Breast epithelium (tissue), 4 donors: Measurements from ENCODE around the gene ZNF239. TPM values are rescaled to one million over a fixed set of nuclear protein-coding genes. Genes with fewer than 3 reads are reported as not detected.

Source experiments
- DNase-seq, 2 donors: peaks; one replicate each; pipeline ENCODE4 v3.0.0-alpha.2; 2019; ENCODE audit warnings: low spot score in 2 of 2
- H3K27ac ChIP-seq, 2 donors: fragments of 200-600 bp; sonication (generic) in 1 of 2; one replicate each; pipeline ENCODE4 v1.5.1; 2016 to 2019; ENCODE audit warnings: mild to moderate bottlenecking in 1 of 2
- H3K27me3 ChIP-seq, 2 donors: fragments of 200-600 bp; sonication (generic) in 1 of 2; one replicate each; pipeline versions ENCODE4 v1.5.1 to v1.6.0; 2017 to 2019; ENCODE audit warnings: control low read depth in 1 of 2, mild to moderate bottlenecking in 1 of 2
- H3K36me3 ChIP-seq: fragments of 200-600 bp; one replicate; pipeline ENCODE4 v1.5.1; 2019
- H3K4me1 ChIP-seq, 2 donors: fragments of 200-600 bp; sonication (generic); one replicate each; pipeline ENCODE4 v1.5.1; 2016 to 2019; ENCODE audit warnings: control low read depth in 1 of 2
- H3K4me3 ChIP-seq, 3 donors: fragments of 200-600 bp; sonication (generic); 1 replicate in 2 of 3; 2 replicates in 1 of 3; pipeline ENCODE4 v1.5.1; 2016 to 2019; ENCODE audit warnings: mild to moderate bottlenecking in 3 of 3, moderate library complexity in 2 of 3
- H3K9me3 ChIP-seq, 2 donors: fragments of 200-600 bp; sonication (generic) in 1 of 2; one replicate each; pipeline ENCODE4 v1.5.1; 2016 to 2019; ENCODE audit warnings: control low read depth in 1 of 2
- CTCF ChIP-seq, 3 donors: fragments of 450-650 bp; IDR thresholded peaks; one replicate each; pipeline ENCODE4 v1.5.1; 2016 to 2017; ENCODE audit warnings: antibody characterized with exemption in 3 of 3, mild to moderate bottlenecking in 3 of 3, moderate library complexity in 3 of 3
- POLR2A ChIP-seq: fragments of 450-650 bp; IDR thresholded peaks from one replicate; pipeline ENCODE4 v1.6.1; 2016; ENCODE audit warnings: antibody characterized with exemption, mild to moderate bottlenecking, moderate library complexity
- POLR2AphosphoS5 ChIP-seq, 3 donors: sonication (generic); formaldehyde crosslinking; IDR thresholded peaks; one replicate each; pipeline ENCODE4 v1.6.1; 2017; ENCODE audit warnings: antibody characterized with exemption in 3 of 3
- intact Hi-C: fragments of 100-400 bp; cut with DNase I; formaldehyde crosslinking; loops from one replicate; pipeline ENCODE4 v1.15.1; 2023; ENCODE audit warnings: low total_unique reads
- total RNA-seq, 3 donors: library from RNA; depleted of rRNA; stranded (reverse); fragments of >200 nt; gene quantifications; one replicate each; pipeline ENCODE4 v1.1.0, GENCODE V29; 2016

The ZNF239 gene
- total RNA-seq: 1 to 10 TPM; 2.7 to 9.1 (median 8.5) TPM

GRCh38 chr10:43574001-43574892 is at the start of gene ZNF239:
Gene ZNF239 (minus strand): TSS chr10:43574616. CDS start chr10:43558079, 16,537 bp downstream.
- no peaks in the 10 kb centered on the region for H3K36me3 ChIP-seq
- intact Hi-C loops: no loop called here
- peak within 1 kb of the TSS; percentile 56 to 83 (median 77) for H3K4me3 ChIP-seq
- peak in 2 of 3 donors; percentile 63 to 64 for TF ChIP-seq POLR2AphosphoS5 (IDR thresholded peaks at IDR 0.05)
- no peak for TF ChIP-seq POLR2A
- TF ChIP-seq CTCF (IDR thresholded peaks at IDR 0.05): no peak
- H3K27ac ChIP-seq: peak within 1 kb of the TSS; percentile 48 to 75
- peak; percentile 74 to 79 for DNase-seq
- H3K27me3 ChIP-seq: no peaks in the 10 kb centered on the region
- H3K9me3 ChIP-seq: no peaks in the 10 kb centered on the region
- no peaks in the 10 kb centered on the region for H3K4me1 ChIP-seq

GRCh38 chr10:43623351-43623750 is 48.9 kb upstream of the ZNF239 start:
- no peaks in the 10 kb centered on the region for H3K27me3 ChIP-seq
- no peaks in the 10 kb centered on the region for H3K36me3 ChIP-seq
- peak overlapping the region in 2 of 3 donors; percentile 25 to 54 for H3K4me3 ChIP-seq
- H3K9me3 ChIP-seq: peaks cover 0 to 5% of the 10 kb centered on the region in 2 donors
- H3K27ac ChIP-seq: no peak overlapping the region
- no peaks in the 10 kb centered on the region for H3K4me1 ChIP-seq
- intact Hi-C loops: no loop called here
- DNase-seq: no peak
- TF ChIP-seq POLR2AphosphoS5 (IDR thresholded peaks at IDR 0.05) (no peak), POLR2A (no peak), CTCF (IDR thresholded peaks at IDR 0.05) (no peak)

- Histone ChIP-seq H3K4me1 (no peaks in the 10 kb centered on the region), H3K27ac (no peak overlapping the region), H3K9me3 (peaks cover 2 to 12% of the 10 kb centered on the region in 2 donors), H3K36me3 (no peaks in the 10 kb centered on the region), H3K4me3 (no peak overlapping the region), H3K27me3 (no peaks in the 10 kb centered on the region)
- intact Hi-C loops: no loop called here
- no peak for DNase-seq
- TF ChIP-seq CTCF (IDR thresholded peaks at IDR 0.05) (no peak), POLR2A (no peak), POLR2AphosphoS5 (IDR thresholded peaks at IDR 0.05) (no peak)
These were observed 47.6 kb upstream of the ZNF239 start for GRCh38 chr10:43622038-43622437.

GRCh38 chr10:43619368-43619767 is 45.0 kb upstream of the ZNF239 start:
- H3K4me1 ChIP-seq: no peaks in the 10 kb centered on the region
- H3K36me3 ChIP-seq: peaks cover 13% of the 10 kb centered on the region
- intact Hi-C loops: no loop called here
- TF ChIP-seq POLR2A: no peak
- TF ChIP-seq POLR2AphosphoS5 (IDR thresholded peaks at IDR 0.05): no peak
- TF ChIP-seq CTCF (IDR thresholded peaks at IDR 0.05): no peak
- H3K27ac ChIP-seq: no peak overlapping the region
- H3K9me3 ChIP-seq: peaks cover 12 to 13% of the 10 kb centered on the region in 2 donors
- H3K4me3 ChIP-seq: no peak overlapping the region
- H3K27me3 ChIP-seq: no peaks in the 10 kb centered on the region
- DNase-seq: no peak

- intact Hi-C loops: no loop called here
- Histone ChIP-seq H3K36me3 (peaks cover 13% of the 10 kb centered on the region), H3K4me3 (no peak overlapping the region), H3K9me3 (peaks cover 9 to 12% of the 10 kb centered on the region in 2 donors), H3K27me3 (no peaks in the 10 kb centered on the region), H3K27ac (no peak overlapping the region), H3K4me1 (no peaks in the 10 kb centered on the region)
- no peak for DNase-seq
- TF ChIP-seq POLR2AphosphoS5 (IDR thresholded peaks at IDR 0.05): no peak
- no peak for TF ChIP-seq CTCF (IDR thresholded peaks at IDR 0.05)
- no peak for TF ChIP-seq POLR2A
These were observed 42.4 kb upstream of the ZNF239 start for GRCh38 chr10:43616697-43617370.
